ENCODE data around the gene TOMM40. TPM values are rescaled to one million over a fixed set of nuclear protein-coding genes. Genes with fewer than 3 reads are reported as not detected.

The TOMM40 gene
- total and polyA plus RNA-seq, 2 of the 13 experiments (the other 11 are each of a cell fraction or from before 2014, with no cell fraction given): 72.0 to 110 TPM

DNA sequence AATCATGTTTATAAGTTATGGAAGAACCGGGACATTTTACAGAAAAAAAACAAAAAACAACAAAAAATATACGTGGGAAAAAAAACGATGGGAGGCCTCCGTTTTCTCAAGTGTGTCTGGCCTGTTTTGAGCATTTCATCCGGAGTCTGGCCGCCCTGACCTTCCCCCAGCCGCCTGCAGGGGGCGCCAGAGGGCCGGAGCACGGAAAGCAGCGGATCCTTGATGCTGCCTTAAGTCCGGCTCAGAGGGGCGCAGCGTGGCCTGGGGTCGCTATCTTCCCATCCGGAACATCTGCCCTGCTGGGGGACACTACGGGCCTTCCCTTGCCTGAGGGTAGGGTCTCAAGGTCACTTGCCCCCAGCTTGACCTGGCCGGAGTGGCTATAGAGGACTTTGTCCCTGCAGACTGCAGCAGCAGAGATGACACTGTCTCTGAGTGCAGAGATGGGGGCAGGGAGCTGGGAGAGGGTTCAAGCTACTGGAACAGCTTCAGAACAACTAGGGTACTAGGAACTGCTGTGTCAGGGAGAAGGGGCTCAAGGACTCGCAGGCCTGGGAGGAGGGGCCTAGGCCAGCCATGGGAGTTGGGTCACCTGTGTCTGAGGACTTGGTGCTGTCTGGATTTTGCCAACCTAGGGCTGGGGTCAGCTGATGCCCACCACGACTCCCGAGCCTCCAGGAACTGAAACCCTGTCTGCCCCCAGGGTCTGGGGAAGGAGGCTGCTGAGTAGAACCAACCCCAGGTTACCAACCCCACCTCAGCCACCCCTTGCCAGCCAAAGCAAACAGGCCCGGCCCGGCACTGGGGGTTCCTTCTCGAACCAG, 12.8 kb downstream of the TOMM40 start (continued):
- TF ChIP-seq, protein P1, sequence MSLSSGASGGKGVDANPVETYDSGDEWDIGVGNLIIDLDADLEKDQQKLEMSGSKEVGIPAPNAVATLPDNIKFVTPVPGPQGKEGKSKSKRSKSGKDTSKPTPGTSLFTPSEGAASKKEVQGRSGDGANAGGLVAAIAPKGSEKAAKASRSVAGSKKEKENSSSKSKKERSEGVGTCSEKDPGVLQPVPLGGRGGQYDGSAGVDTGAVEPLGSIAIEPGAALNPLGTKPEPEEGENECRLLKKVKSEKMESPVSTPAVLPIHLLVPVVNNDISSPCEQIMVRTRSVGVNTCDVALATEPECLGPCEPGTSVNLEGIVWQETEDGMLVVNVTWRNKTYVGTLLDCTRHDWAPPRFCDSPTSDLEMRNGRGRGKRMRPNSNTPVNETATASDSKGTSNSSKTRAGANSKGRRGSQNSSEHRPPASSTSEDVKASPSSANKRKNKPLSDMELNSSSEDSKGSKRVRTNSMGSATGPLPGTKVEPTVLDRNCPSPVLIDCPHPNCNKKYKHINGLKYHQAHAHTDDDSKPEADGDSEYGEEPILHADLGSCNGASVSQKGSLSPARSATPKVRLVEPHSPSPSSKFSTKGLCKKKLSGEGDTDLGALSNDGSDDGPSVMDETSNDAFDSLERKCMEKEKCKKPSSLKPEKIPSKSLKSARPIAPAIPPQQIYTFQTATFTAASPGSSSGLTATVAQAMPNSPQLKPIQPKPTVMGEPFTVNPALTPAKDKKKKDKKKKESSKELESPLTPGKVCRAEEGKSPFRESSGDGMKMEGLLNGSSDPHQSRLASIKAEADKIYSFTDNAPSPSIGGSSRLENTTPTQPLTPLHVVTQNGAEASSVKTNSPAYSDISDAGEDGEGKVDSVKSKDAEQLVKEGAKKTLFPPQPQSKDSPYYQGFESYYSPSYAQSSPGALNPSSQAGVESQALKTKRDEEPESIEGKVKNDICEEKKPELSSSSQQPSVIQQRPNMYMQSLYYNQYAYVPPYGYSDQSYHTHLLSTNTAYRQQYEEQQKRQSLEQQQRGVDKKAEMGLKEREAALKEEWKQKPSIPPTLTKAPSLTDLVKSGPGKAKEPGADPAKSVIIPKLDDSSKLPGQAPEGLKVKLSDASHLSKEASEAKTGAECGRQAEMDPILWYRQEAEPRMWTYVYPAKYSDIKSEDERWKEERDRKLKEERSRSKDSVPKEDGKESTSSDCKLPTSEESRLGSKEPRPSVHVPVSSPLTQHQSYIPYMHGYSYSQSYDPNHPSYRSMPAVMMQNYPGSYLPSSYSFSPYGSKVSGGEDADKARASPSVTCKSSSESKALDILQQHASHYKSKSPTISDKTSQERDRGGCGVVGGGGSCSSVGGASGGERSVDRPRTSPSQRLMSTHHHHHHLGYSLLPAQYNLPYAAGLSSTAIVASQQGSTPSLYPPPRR (CRISPR knock-in tag; IDR thresholded peaks at IDR 0.05; ENCODE audit: borderline replicate concordance): peak; percentile 83; the same call in 1 of the 2 replicates
- TF ChIP-seq, protein P2, sequence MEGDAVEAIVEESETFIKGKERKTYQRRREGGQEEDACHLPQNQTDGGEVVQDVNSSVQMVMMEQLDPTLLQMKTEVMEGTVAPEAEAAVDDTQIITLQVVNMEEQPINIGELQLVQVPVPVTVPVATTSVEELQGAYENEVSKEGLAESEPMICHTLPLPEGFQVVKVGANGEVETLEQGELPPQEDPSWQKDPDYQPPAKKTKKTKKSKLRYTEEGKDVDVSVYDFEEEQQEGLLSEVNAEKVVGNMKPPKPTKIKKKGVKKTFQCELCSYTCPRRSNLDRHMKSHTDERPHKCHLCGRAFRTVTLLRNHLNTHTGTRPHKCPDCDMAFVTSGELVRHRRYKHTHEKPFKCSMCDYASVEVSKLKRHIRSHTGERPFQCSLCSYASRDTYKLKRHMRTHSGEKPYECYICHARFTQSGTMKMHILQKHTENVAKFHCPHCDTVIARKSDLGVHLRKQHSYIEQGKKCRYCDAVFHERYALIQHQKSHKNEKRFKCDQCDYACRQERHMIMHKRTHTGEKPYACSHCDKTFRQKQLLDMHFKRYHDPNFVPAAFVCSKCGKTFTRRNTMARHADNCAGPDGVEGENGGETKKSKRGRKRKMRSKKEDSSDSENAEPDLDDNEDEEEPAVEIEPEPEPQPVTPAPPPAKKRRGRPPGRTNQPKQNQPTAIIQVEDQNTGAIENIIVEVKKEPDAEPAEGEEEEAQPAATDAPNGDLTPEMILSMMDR (CRISPR knock-in tag; IDR thresholded peaks at IDR 0.05): peak; percentile 98
- TF ChIP-seq, protein P3, sequence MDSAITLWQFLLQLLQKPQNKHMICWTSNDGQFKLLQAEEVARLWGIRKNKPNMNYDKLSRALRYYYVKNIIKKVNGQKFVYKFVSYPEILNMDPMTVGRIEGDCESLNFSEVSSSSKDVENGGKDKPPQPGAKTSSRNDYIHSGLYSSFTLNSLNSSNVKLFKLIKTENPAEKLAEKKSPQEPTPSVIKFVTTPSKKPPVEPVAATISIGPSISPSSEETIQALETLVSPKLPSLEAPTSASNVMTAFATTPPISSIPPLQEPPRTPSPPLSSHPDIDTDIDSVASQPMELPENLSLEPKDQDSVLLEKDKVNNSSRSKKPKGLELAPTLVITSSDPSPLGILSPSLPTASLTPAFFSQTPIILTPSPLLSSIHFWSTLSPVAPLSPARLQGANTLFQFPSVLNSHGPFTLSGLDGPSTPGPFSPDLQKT (CRISPR knock-in tag; IDR thresholded peaks at IDR 0.05; ENCODE audit: borderline replicate concordance): no peak
- TF ChIP-seq, protein P4, sequence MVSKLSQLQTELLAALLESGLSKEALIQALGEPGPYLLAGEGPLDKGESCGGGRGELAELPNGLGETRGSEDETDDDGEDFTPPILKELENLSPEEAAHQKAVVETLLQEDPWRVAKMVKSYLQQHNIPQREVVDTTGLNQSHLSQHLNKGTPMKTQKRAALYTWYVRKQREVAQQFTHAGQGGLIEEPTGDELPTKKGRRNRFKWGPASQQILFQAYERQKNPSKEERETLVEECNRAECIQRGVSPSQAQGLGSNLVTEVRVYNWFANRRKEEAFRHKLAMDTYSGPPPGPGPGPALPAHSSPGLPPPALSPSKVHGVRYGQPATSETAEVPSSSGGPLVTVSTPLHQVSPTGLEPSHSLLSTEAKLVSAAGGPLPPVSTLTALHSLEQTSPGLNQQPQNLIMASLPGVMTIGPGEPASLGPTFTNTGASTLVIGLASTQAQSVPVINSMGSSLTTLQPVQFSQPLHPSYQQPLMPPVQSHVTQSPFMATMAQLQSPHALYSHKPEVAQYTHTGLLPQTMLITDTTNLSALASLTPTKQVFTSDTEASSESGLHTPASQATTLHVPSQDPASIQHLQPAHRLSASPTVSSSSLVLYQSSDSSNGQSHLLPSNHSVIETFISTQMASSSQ (IDR thresholded peaks at IDR 0.05; ENCODE audit: low read depth): no peak
- TF ChIP-seq, protein P4 (CRISPR knock-in tag; IDR thresholded peaks at IDR 0.05; ENCODE audit: borderline replicate concordance): peak; percentile 70; the same call in 1 of the 2 replicates
- no peak for TF ChIP-seq SCMH1 (CRISPR knock-in tag; IDR thresholded peaks at IDR 0.05; ENCODE audit: borderline replicate concordance)
- peak; percentile 98 for TF ChIP-seq RBM22 (optimal IDR thresholded peaks at IDR 0.05; ENCODE audit: low read length)
- peak; percentile 36; the same call in 1 of the 2 replicates for TF ChIP-seq ATF7-NPFF (CRISPR knock-in tag; IDR thresholded peaks at IDR 0.05; ENCODE audit: low read depth)
- TF ChIP-seq BRCA1 (CRISPR knock-in tag; IDR thresholded peaks at IDR 0.05): 0 out of 2 replicates have a peak, but pooled peaks have one; percentile 41
- TF ChIP-seq ZNF160 (CRISPR knock-in tag; IDR thresholded peaks at IDR 0.05): 0 out of 2 replicates have a peak, but pooled peaks have one; percentile 34
- TF ChIP-seq MXD4 (CRISPR knock-in tag; IDR thresholded peaks at IDR 0.05): 0 out of 2 replicates have a peak, but pooled peaks have one; percentile 36
- TF ChIP-seq, protein P5, sequence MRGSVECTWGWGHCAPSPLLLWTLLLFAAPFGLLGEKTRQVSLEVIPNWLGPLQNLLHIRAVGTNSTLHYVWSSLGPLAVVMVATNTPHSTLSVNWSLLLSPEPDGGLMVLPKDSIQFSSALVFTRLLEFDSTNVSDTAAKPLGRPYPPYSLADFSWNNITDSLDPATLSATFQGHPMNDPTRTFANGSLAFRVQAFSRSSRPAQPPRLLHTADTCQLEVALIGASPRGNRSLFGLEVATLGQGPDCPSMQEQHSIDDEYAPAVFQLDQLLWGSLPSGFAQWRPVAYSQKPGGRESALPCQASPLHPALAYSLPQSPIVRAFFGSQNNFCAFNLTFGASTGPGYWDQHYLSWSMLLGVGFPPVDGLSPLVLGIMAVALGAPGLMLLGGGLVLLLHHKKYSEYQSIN (CRISPR knock-in tag; IDR thresholded peaks at IDR 0.05; ENCODE audit: borderline replicate concordance): no peak
- no peak for TF ChIP-seq MLLT10 (CRISPR knock-in tag; IDR thresholded peaks at IDR 0.05)
- no peak for TF ChIP-seq ZNF10 (CRISPR knock-in tag; IDR thresholded peaks at IDR 0.05; ENCODE audit: borderline replicate concordance, low read depth)

Measured in HepG2 (cell line).